DOHH2 (cell line): ENCODE results near the gene LCE3D.
"Not testable (repeated sequence)": the region's sequence is repeated elsewhere in the genome, so short reads cannot be mapped to it uniquely, and the experiment has no call there.

Experiments used
- EZH2phosphoT487 ChIP-seq: fragments of 200-600 bp; sonication (generic); IDR thresholded peaks from 2 replicates; pipeline ENCODE4 v1.6.1; 2017; ENCODE audit warnings: borderline replicate concordance, mild to moderate bottlenecking, antibody characterized with exemption, low read length, moderate library complexity, mixed read lengths
- TF ChIP-seq, protein P1 (sequence below): fragments of 200-600 bp; sonication (generic); IDR thresholded peaks from one replicate; pipeline ENCODE4 v1.5.1; 2014; ENCODE audit warnings: antibody characterized with exemption, mild to moderate bottlenecking, low read depth, low read length; ENCODE audit not compliant: poor library complexity, severe bottlenecking

DNA sequence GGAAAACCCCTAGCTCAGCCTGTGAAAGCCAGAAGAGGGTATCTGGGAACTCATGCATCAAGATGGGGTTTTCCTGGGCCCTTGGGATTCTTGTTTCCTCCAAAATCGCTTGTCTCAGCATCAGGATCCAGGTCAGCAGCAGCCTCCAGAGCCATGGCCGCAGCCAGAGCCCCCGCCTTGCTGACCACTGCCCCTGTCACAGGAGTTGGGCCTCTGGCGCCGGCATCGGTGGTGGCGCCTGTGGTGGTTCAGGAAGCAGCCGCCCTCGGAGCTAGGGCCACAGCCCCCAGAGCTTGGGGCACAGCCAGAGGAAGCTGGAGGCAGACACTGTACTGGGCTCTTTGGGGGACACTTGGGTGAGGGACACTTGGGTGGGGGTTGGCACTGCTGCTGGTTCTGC is 790 bp downstream of the LCE3D start:
- TF ChIP-seq, protein P1, sequence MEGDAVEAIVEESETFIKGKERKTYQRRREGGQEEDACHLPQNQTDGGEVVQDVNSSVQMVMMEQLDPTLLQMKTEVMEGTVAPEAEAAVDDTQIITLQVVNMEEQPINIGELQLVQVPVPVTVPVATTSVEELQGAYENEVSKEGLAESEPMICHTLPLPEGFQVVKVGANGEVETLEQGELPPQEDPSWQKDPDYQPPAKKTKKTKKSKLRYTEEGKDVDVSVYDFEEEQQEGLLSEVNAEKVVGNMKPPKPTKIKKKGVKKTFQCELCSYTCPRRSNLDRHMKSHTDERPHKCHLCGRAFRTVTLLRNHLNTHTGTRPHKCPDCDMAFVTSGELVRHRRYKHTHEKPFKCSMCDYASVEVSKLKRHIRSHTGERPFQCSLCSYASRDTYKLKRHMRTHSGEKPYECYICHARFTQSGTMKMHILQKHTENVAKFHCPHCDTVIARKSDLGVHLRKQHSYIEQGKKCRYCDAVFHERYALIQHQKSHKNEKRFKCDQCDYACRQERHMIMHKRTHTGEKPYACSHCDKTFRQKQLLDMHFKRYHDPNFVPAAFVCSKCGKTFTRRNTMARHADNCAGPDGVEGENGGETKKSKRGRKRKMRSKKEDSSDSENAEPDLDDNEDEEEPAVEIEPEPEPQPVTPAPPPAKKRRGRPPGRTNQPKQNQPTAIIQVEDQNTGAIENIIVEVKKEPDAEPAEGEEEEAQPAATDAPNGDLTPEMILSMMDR = not testable (repeated sequence)
- TF ChIP-seq EZH2phosphoT487 = not testable (repeated sequence)
